Activated CD4-positive, alpha-beta T cell treated with anti-CD3 and anti-CD28 coated beads for 36 hours (primary cell): ENCODE results near the gene SHE. TPM values are rescaled to one million over a fixed set of nuclear protein-coding genes. Genes with fewer than 3 reads are reported as not detected.

Experiments used
- ATAC-seq: fragments of 200-7000 bp; cut with Tn5 transposase; one replicate; pipeline ENCODE4 v1.10.0; 2021; ENCODE audit warnings: mild to moderate bottlenecking, moderate library complexity
- CTCF ChIA-PET: fragments of 350-600 bp; sonication (Branson Sonifier 250); formaldehyde crosslinking; loops from one replicate; lab custom pipeline; 2021; ENCODE audit warnings: antibody characterized with exemption; lab: Charles Lee
- POLR2A ChIA-PET: fragments of 350-600 bp; sonication (Branson Sonifier 250); formaldehyde crosslinking; loops from one replicate; lab custom pipeline; 2021; ENCODE audit warnings: antibody characterized with exemption, inconsistent platforms; lab: Charles Lee
- DNase-seq: peaks from one replicate; pipeline ENCODE4 v3.0.0-alpha.2; 2020
- H3K27ac Mint-ChIP-seq: one replicate; pipeline ENCODE4 v1.8.0; 2021; ENCODE audit warnings: mixed read lengths
- H3K27me3 Mint-ChIP-seq: one replicate; pipeline ENCODE4 v1.8.0; 2021; ENCODE audit warnings: mixed read lengths
- H3K36me3 Mint-ChIP-seq: one replicate; pipeline ENCODE4 v1.8.0; 2021; ENCODE audit warnings: low read depth, mixed read lengths
- H3K4me1 Mint-ChIP-seq: one replicate; pipeline ENCODE4 v1.8.0; 2021; ENCODE audit warnings: mixed read lengths
- H3K4me3 Mint-ChIP-seq: one replicate; pipeline ENCODE4 v1.8.0; 2021; ENCODE audit warnings: mild to moderate bottlenecking, moderate library complexity, mixed read lengths
- H3K9me3 Mint-ChIP-seq: one replicate; pipeline ENCODE4 v1.8.0; 2021; ENCODE audit warnings: low read depth, mixed read lengths
- intact Hi-C, 2 experiments: fragments of 100-400 bp; cut with DNase I in 1 of 2; cut with micrococcal nuclease in 1 of 2; formaldehyde crosslinking; loops; one replicate each; pipeline versions ENCODE4 v1.14.2 to v1.15.1; 2022 to 2024; cut with DNase I, micrococcal nuclease
- total RNA-seq, 2 experiments: library from RNA; stranded (reverse); gene quantifications; one replicate each; pipeline ENCODE4 v1.2.3, GENCODE V29; 2021

The SHE gene
- total RNA-seq, 2 experiments from 2014 or later = 0.04 TPM; not detected in 1

DNA sequence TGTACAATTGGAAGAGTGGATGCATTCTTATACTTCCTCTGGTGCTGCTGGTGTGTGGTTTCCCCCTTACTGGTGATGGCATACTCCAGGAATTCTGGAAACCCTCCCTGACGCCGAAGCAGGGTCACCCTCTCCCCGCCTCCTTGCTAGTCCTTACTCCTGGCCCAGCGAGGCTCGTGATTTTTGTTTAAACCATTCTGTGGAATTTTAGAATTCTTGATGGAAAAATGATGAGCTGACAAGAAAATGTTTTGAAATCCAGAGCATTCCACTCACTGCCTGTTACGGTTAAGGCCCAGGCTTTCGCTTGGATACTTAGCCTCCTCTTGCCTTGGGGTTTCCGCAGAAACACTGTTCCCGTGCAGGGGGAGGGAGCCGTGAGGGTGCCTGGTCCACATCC is 55.9 kb downstream of the SHE start:
- no peak for ATAC-seq
- peaks cover 39% of the 10 kb centered on the region for H3K4me1 Mint-ChIP-seq
- H3K4me3 Mint-ChIP-seq = no peak overlapping the region
- no peak for DNase-seq
- H3K27me3 Mint-ChIP-seq = no peaks in the 10 kb centered on the region
- no peaks in the 10 kb centered on the region for H3K9me3 Mint-ChIP-seq
- CTCF ChIA-PET = interaction anchor here (1.4 kb wide), 1 partner anchor 17 kb away, joined by 3 read pairs; no protein-coding TSS in a partner anchor
- intact Hi-C loops = no loop called here
- POLR2A ChIA-PET = no interaction called here
- H3K36me3 Mint-ChIP-seq = peaks cover 31% of the 10 kb centered on the region
- no peak overlapping the region for H3K27ac Mint-ChIP-seq

DNA sequence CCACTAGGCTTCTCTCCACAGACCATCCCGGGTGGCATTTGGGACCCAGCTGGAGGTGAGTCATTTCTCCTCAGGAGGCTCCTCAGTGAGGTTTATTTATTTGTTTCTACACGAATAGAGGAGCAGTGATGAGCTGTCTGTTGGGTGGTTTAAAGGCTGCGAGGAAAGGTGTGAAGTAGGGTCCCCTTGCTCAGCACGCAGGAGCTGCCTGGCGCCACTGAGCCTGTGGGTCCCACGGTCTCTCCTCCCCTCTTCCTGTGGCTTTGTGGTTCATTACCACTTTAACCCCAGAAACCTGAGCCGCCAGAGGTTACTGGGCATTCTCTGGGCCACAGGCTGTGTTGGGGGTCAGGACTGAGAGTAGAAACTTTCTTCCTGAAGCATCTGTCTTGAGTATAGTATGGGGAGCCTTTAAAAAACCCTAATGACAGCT is 57.2 kb downstream of the SHE start:
- ChIA-PET CTCF (interaction anchor here (0.7 to 1.7 kb wide), 8 partner anchors 19 to 110 kb away, joined by 3 to 6 read pairs (median 3); no protein-coding TSS in a partner anchor), POLR2A (interaction anchor here (0.6 kb wide), 1 partner anchor 25 kb away, joined by 3 read pairs; no protein-coding TSS in a partner anchor)
- DNase-seq (peak; percentile 59), ATAC-seq (peak; percentile 66)
- no peaks in the 10 kb centered on the region for H3K9me3 Mint-ChIP-seq
- peaks cover 52% of the 10 kb centered on the region for H3K4me1 Mint-ChIP-seq
- intact Hi-C loops = no loop called here
- no peak overlapping the region for H3K4me3 Mint-ChIP-seq
- H3K27me3 Mint-ChIP-seq = no peaks in the 10 kb centered on the region
- peaks cover 30% of the 10 kb centered on the region for H3K36me3 Mint-ChIP-seq
- H3K27ac Mint-ChIP-seq = peak overlapping the region; percentile 25

DNA sequence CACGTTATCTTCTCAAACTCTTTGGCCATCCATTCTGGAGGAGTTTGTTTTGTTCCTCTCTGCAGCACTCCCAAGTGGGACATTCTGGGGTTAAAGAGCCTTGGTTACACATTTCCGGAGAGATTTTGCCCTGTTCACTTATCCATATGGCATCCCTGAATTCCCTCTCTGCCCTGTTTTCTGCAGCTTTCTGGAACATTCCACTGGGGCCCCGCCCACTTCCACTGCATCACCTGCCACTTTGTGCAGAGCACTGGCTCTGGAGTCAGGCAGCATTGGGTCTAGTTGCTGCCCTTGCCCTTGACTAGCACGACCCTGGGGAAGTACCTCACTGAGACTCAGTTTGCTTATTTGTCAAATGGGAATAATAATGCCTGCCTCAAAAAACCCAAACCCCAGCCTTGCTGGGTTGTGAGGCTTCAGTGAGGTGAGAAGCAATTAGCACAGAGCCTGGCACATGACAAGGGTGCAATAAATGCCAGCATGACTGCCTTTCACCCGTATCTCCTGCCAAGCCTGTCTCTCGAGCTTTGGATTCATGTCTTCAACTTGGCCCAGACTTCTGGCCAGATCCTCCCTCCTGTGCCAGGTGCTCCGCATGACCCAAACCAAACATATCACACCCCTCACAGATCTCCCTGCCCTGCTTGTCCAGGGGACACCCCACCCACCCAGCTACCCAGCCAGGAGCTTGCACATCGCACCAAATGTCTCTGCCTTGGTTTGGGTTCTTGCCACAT is 58.8 kb downstream of the SHE start:
- Mint-ChIP-seq H3K36me3 (peaks cover 28% of the 10 kb centered on the region), H3K4me3 (no peak overlapping the region), H3K4me1 (peaks cover 65% of the 10 kb centered on the region), H3K27me3 (no peaks in the 10 kb centered on the region), H3K27ac (no peak overlapping the region), H3K9me3 (no peaks in the 10 kb centered on the region)
- ChIA-PET POLR2A (no interaction called here), CTCF (interaction anchor here (0.6 to 2.1 kb wide), 9 partner anchors 19 to 923 kb away, joined by 3 to 6 read pairs (median 3); no protein-coding TSS in a partner anchor)
- DNase-seq (no peak), ATAC-seq (no peak)
- intact Hi-C loops = no loop called here

DNA sequence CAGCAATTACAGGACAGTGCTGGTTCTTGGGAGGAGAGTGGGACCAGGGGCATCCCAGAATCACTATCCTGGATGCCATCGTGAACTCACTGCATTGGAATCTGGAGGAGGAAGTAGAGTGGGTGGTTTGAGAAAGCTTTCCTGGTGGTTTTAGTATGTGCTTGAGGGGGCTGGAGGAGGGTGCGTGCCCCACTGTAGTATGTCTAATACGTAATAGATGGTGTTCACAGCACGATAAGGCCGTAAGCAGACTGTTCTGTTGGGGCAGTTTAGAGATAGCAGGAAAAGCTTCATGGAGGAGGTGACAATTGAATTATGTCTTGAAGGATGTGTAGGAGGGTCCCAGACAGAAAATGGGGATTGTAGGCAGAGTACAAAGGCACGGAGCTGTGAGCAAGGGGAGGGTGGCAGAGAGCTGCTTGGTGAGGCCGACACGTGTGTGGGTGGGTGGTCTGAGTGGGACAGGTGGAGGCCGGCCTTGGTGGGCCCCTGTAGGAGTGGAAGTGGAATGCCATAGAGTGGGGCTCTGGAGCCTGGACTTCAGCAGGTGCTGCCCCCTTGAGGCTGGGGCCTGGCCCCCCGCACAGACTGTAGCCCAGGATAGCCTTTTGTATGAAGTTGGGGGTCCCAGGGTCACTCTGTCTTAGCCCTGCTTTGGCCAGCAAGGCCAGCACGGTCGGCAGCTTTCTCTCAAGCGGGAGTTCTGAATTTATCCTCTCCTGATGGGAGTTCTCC is 60.0 kb downstream of the SHE start:
- no peak for ATAC-seq
- ChIA-PET POLR2A (interaction anchor here (0.6 kb wide), 1 partner anchor 48 kb away, joined by 3 read pairs; no protein-coding TSS in a partner anchor), CTCF (interaction anchor here (1.0 to 2.1 kb wide), 9 partner anchors 14 to 136 kb away, joined by 3 to 6 read pairs (median 3); partner anchors contain the start of gene IL6R)
- intact Hi-C loops = no loop called here
- peaks cover 28% of the 10 kb centered on the region for H3K36me3 Mint-ChIP-seq
- H3K27ac Mint-ChIP-seq = peak overlapping the region; percentile 63
- H3K4me3 Mint-ChIP-seq = no peak overlapping the region
- DNase-seq = peak; percentile 37
- H3K9me3 Mint-ChIP-seq = no peaks in the 10 kb centered on the region
- H3K4me1 Mint-ChIP-seq = peaks cover 72% of the 10 kb centered on the region
- no peaks in the 10 kb centered on the region for H3K27me3 Mint-ChIP-seq

DNA sequence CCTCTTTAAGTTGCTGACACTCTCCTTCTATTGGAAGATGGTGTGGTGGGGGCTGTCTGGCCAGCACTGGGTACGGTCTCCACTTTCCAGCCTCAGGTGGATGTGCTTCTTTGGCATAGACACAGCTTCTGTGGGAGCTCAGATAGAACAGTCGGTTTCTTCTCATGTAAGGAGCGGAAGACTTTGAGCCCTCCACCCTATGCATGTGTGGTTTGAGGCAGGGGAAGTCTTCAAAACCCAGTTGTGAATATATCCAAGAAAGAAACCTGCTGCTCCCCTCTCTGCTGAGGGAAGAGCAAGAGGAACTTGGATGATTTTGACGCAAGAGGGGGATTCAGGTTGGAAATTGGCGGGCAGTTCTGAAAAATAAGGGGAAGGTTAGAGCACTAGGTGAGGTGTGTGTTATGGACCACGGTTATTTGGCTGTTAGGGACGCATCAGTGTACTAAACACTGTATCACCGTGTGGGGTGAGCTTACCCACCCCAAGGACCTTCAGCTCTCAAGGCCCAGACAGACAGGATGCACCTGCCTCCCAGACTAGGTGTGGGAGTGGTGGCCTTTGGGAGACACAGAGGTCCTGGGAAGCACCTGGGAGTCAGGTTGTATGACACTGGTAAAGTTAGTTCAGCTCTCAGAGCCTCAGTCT is 60.8 kb downstream of the SHE start:
- peaks cover 32% of the 10 kb centered on the region for H3K36me3 Mint-ChIP-seq

DNA sequence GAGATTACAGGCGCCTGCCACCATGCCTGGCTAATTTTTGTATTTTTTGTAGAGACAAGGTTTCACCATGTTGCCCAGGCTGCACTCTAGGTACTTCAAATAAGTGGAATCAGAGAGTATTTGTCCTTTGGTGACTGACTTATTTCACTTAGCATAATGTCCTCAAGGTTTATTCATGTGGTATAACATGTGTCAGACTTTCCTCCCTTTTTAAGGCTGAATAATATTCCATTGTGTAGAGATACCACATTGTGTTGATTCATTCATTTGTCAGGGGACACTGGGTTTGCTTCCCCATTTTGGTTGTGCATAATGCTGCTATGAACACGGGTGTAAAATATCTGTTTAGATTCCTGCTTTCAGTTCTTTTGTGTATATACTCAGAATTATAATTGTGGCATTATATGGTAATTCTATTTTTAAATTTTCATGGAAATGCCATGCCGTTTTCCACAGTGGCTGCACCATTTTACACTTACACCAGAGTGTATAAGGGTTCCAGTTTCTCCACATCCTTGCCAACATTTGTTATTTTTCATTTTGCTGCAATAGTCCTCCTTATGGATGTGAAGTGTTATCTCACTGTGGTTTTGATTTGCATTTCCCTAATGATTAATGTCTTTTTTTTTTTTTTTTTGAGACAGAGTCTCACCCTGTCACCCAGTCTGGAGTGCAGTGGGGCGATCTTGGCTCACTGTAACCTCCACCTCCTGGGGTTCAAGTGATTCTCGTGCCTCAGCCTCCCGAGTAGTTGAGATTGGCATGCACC is 62.0 kb downstream of the SHE start:
- ChIA-PET CTCF (interaction anchor here (0.6 to 2.2 kb wide), 11 partner anchors 14 to 291 kb away, joined by 3 to 19 read pairs (median 5); partner anchors contain the start of gene IL6R), POLR2A (interaction anchor here (0.6 to 1.4 kb wide), 2 partner anchors 33 to 267 kb away, joined by 3 to 12 read pairs; no protein-coding TSS in a partner anchor)
- H3K4me3 Mint-ChIP-seq = peak overlapping the region; percentile 61

More for the DNA sequence above, 60.8 kb downstream of the SHE start:
- H3K4me3 Mint-ChIP-seq = peak overlapping the region; percentile 29
- no peaks in the 10 kb centered on the region for H3K9me3 Mint-ChIP-seq
- CTCF ChIA-PET = interaction anchor here (1.1 to 2.1 kb wide), 4 partner anchors 13 to 39 kb away, joined by 3 to 6 read pairs (median 3); partner anchors contain the start of gene IL6R
- intact Hi-C loops = loop anchor here in 1 of 2 experiments (2.0 kb wide), 1 partner anchor 21 kb away; no protein-coding TSS in a partner anchor
- no peaks in the 10 kb centered on the region for H3K27me3 Mint-ChIP-seq
- ATAC-seq (no peak), DNase-seq (no peak)
- peak overlapping the region; percentile 94 for H3K27ac Mint-ChIP-seq
- POLR2A ChIA-PET = interaction anchor here (0.6 kb wide), 1 partner anchor 474 kb away, joined by 3 read pairs; the partner anchor contains the start of gene CREB3L4
- peaks cover 72% of the 10 kb centered on the region for H3K4me1 Mint-ChIP-seq

DNA sequence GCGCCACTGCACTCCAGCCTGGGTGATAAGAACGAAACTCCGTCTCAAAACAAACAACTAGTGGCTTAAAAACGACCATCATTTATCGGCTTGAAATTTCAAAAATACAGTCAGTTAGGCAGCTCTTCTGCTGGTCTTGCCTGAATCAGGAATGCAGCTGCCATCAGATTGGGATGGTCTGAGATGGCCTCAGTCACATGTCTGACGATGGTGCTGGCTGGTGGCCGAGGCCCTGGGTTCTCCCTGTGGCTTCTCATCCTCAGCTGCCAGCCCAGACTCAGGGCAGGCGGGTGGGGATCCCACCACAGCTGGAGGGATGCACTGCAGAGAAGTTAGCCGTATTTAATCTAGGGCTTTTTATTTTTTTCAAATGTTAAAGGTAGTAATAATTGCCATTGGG is 65.8 kb downstream of the SHE start:
- intact Hi-C loops = loop anchor here in 1 of 2 experiments (10.0 kb wide), 1 partner anchor 252 kb away; no protein-coding TSS in a partner anchor
- no peak overlapping the region for H3K4me3 Mint-ChIP-seq
- H3K36me3 Mint-ChIP-seq = peaks cover 27% of the 10 kb centered on the region
- no peaks in the 10 kb centered on the region for H3K27me3 Mint-ChIP-seq
- no peaks in the 10 kb centered on the region for H3K9me3 Mint-ChIP-seq
- DNase-seq (no peak), ATAC-seq (no peak)
- H3K4me1 Mint-ChIP-seq = peaks cover 61% of the 10 kb centered on the region
- H3K27ac Mint-ChIP-seq = no peak overlapping the region
- ChIA-PET POLR2A (no interaction called here), CTCF (no interaction called here)

More for the DNA sequence above, 62.0 kb downstream of the SHE start:
- DNase-seq = no peak
- intact Hi-C loops = loop anchor here (1.0 to 2.0 kb wide), 2 partner anchors 23 to 33 kb away; no protein-coding TSS in a partner anchor
- Mint-ChIP-seq H3K27ac (peak overlapping the region; percentile 94), H3K36me3 (peaks cover 34% of the 10 kb centered on the region), H3K9me3 (no peaks in the 10 kb centered on the region), H3K4me1 (peaks cover 63% of the 10 kb centered on the region), H3K27me3 (no peaks in the 10 kb centered on the region)
- ATAC-seq = peak; percentile 66

DNA sequence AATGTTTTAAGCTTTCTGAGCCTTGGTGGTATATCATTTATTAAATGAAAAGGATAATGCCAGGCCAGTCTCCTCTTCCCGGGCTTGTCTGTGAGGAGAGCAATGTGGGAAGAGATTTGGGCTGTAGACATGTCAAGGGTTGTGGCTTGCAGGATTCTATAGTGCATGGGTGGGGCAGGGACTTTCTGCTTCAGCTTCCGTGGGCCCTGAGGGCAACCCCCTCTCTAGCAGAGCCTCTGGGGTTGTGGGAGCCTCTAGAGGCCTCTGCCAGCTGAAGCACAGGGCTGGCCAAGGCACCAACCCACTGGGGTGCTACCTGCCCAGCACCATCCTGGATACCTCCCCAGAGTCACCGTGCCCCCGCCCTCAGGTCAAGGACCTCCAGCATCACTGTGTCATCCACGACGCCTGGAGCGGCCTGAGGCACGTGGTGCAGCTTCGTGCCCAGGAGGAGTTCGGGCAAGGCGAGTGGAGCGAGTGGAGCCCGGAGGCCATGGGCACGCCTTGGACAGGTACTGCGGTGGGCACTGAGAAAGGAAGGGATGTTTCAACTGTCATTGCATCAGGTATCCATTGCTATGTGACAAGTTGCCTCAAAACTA is 66.5 kb downstream of the SHE start:
- Mint-ChIP-seq H3K27me3 (no peaks in the 10 kb centered on the region), H3K27ac (no peak overlapping the region), H3K4me1 (peaks cover 60% of the 10 kb centered on the region), H3K9me3 (no peaks in the 10 kb centered on the region), H3K36me3 (peaks cover 27% of the 10 kb centered on the region), H3K4me3 (no peak overlapping the region)
- DNase-seq (no peak), ATAC-seq (no peak)
- intact Hi-C loops = loop anchor here in 1 of 2 experiments (10.0 kb wide), 1 partner anchor 251 kb away; no protein-coding TSS in a partner anchor
- ChIA-PET POLR2A (interaction anchor here (0.6 kb wide), 1 partner anchor 24 kb away, joined by 3 read pairs; no protein-coding TSS in a partner anchor), CTCF (interaction anchor here (1.0 to 1.2 kb wide), 2 partner anchors 9 to 17 kb away, joined by 3 to 4 read pairs; no protein-coding TSS in a partner anchor)

DNA sequence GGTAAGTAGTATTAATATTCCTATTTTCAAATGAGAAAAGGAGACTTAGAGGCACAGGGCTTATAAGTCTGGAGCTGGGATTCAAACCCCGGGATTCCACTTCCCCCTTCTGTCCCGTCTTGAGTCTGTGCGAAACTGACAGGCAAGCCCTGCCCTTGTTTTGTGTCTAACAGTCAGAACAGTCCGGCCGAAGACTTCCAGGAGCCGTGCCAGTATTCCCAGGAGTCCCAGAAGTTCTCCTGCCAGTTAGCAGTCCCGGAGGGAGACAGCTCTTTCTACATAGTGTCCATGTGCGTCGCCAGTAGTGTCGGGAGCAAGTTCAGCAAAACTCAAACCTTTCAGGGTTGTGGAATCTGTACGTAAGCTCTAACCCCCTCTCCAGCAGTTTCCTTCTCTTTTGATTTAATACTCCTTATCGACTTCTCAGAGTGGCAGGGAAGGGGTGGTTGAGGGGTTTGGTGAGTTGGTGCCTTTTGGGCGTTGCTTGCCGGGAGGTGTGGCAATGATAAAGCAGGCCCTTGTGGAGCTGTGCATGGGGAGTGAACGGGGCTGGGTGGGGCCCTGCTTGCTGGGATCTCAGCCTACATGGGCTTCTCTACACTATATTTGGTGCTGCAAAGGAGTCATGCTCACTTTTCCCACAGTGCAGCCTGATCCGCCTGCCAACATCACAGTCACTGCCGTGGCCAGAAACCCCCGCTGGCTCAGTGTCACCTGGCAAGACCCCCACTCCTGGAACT is 67.7 kb downstream of the SHE start:
- intact Hi-C loops = loop anchor here in 1 of 2 experiments (10.0 kb wide), 1 partner anchor 250 kb away; no protein-coding TSS in a partner anchor
- Mint-ChIP-seq H3K36me3 (peaks cover 35% of the 10 kb centered on the region), H3K4me1 (peaks cover 59% of the 10 kb centered on the region), H3K4me3 (no peak overlapping the region), H3K27me3 (no peaks in the 10 kb centered on the region), H3K9me3 (no peaks in the 10 kb centered on the region), H3K27ac (no peak overlapping the region)
- POLR2A ChIA-PET = no interaction called here
- CTCF ChIA-PET = interaction anchor here (0.6 to 1.2 kb wide), 3 partner anchors 8 to 1203 kb away, joined by 3 to 4 read pairs (median 4); no protein-coding TSS in a partner anchor
- no peak for DNase-seq
- ATAC-seq = no peak
